ENCODE data around the gene RTKN2.

The RTKN2 gene

GRCh38 chr10:62268399-62269114 lies at the start of gene RTKN2:
Gene RTKN2 (minus strand): TSS chr10:62268844. CDS start chr10:62268610, 234 bp downstream.
- TF ChIP-seq CTCF (IDR thresholded peaks at IDR 0.05; ENCODE audit: borderline replicate concordance, control extremely low read depth, extremely low read depth, insufficient read depth, missing control alignments): no peak
- DNase-seq (ENCODE audit: low spot score): peak; percentile 81
- in situ Hi-C loops (cut with MboI; ENCODE audit: low sequenced_read_pairs, unreplicated experiment): no loop called here

- in situ Hi-C loops (cut with MboI; ENCODE audit: low sequenced_read_pairs, unreplicated experiment): no loop called here
- TF ChIP-seq CTCF (IDR thresholded peaks at IDR 0.05; ENCODE audit: borderline replicate concordance, control extremely low read depth, extremely low read depth, insufficient read depth, missing control alignments): no peak
- DNase-seq (ENCODE audit: low spot score): no peak
Measured at GRCh38 chr10:62317257-62317656, 48.6 kb upstream of the RTKN2 start.

GRCh38 chr10:62309254-62309653 lies 40.6 kb upstream of the RTKN2 start:
- TF ChIP-seq CTCF (IDR thresholded peaks at IDR 0.05; ENCODE audit: borderline replicate concordance, control extremely low read depth, extremely low read depth, insufficient read depth, missing control alignments): no peak
- DNase-seq (ENCODE audit: low spot score): no peak
- in situ Hi-C loops (cut with MboI; ENCODE audit: low sequenced_read_pairs, unreplicated experiment): no loop called here

GRCh38 chr10:62308101-62308500 lies 39.5 kb upstream of the RTKN2 start:
- no peak for TF ChIP-seq CTCF (IDR thresholded peaks at IDR 0.05; ENCODE audit: borderline replicate concordance, control extremely low read depth, extremely low read depth, insufficient read depth, missing control alignments)
- in situ Hi-C loops (cut with MboI; ENCODE audit: low sequenced_read_pairs, unreplicated experiment): no loop called here
- DNase-seq (ENCODE audit: low spot score): no peak

- TF ChIP-seq CTCF (IDR thresholded peaks at IDR 0.05; ENCODE audit: borderline replicate concordance, control extremely low read depth, extremely low read depth, insufficient read depth, missing control alignments): no peak
- in situ Hi-C loops (cut with MboI; ENCODE audit: low sequenced_read_pairs, unreplicated experiment): no loop called here
- no peak for DNase-seq (ENCODE audit: low spot score)
Measured at GRCh38 chr10:62307635-62308034, 39.0 kb upstream of the RTKN2 start.

GRCh38 chr10:62306663-62307062 lies 38.0 kb upstream of the RTKN2 start:
- no peak for TF ChIP-seq CTCF (IDR thresholded peaks at IDR 0.05; ENCODE audit: borderline replicate concordance, control extremely low read depth, extremely low read depth, insufficient read depth, missing control alignments)
- in situ Hi-C loops (cut with MboI; ENCODE audit: low sequenced_read_pairs, unreplicated experiment): no loop called here
- DNase-seq (ENCODE audit: low spot score): no peak
